GM12872 (cell line): ENCODE data around the gene NRXN3.

Experiments
- TF ChIP-seq, protein P1 (sequence below): IDR thresholded peaks from 3 replicates; pipeline ENCODE4 v1.5.1; 2011; ENCODE audit warnings: low read depth, mild to moderate bottlenecking, low read length, moderate library complexity; ENCODE audit not compliant: insufficient read depth

Gene NRXN3

DNA sequence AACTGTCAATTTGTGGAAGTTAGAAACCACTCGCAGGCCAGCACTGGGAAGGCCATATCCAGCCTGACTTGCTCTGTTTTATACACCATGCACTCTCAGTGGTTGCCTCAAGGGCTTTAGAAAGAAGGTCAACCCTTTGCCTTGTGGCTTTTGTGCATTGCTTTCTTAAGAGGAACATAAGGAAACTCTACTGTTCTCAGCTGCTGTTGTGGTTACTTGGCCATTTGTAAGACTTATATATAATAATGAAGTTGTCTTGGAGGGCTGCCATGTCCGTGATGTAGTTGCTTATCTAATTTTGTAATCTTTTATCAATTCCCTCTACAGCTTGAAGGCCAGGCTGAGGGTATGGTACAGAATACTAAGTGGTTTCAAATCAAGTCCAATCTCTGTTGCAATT is 1403.3 kb downstream of the NRXN3 start:
- TF ChIP-seq, protein P1, sequence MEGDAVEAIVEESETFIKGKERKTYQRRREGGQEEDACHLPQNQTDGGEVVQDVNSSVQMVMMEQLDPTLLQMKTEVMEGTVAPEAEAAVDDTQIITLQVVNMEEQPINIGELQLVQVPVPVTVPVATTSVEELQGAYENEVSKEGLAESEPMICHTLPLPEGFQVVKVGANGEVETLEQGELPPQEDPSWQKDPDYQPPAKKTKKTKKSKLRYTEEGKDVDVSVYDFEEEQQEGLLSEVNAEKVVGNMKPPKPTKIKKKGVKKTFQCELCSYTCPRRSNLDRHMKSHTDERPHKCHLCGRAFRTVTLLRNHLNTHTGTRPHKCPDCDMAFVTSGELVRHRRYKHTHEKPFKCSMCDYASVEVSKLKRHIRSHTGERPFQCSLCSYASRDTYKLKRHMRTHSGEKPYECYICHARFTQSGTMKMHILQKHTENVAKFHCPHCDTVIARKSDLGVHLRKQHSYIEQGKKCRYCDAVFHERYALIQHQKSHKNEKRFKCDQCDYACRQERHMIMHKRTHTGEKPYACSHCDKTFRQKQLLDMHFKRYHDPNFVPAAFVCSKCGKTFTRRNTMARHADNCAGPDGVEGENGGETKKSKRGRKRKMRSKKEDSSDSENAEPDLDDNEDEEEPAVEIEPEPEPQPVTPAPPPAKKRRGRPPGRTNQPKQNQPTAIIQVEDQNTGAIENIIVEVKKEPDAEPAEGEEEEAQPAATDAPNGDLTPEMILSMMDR = no peak

DNA sequence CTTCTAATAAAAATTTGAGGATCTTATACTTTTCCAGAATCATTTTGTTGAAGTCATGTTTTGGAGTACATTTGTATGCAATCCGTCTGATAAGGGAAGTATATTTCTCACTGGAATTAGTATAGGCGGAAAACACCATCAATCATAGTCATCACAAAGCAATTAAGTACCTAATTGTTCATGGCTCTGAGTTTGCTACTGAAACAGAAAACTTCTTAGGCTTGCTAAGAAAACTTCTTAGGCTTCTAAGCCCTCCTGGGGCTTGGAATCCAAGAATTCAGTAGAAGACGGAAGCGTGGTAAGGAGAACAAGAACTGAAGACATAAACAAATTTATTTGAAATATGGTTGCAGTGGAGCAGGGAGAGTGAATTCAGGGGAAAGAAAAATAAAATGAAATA is 1404.9 kb downstream of the NRXN3 start:
- TF ChIP-seq, protein P1 = no peak

DNA sequence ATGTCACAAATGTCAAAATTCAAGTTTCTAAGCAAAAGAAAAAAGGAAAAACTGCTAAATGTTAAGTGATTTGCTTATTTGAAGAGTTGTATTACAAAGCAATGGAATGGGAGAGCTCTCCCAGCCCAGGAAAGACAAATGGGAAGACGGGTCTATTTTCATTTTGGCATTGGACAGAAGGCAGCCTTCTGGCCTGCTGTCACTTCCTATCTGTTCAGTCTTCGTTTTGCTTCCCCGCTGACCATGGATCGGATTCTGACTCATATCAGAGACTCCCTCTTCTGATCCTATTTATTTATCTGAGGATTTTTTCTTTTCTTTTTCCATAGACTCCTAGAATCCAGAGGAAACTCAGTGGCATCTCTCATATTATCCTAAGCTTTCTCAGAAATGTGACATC is 1406.3 kb downstream of the NRXN3 start:
- TF ChIP-seq, protein P1 = no peak

DNA sequence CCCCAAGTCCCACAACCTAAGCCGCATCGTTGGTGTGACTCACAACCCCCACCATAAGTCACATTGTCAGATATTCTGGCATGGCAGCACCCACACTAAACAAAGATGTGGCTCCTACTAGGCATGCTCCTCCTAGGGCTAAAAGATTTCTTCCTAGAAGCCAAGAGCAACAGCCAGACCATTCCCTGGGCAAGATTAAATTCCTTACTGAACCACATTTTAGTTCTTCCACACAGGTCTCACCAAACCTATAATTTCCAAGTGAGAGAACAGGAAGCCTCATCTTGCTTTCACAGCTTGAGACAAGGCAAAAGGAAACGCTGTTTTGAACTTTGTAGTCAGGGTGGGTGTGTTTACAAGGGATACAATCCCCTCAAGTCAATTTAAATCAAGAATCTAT is 1408.3 kb downstream of the NRXN3 start:
- TF ChIP-seq, protein P1 = no peak

DNA sequence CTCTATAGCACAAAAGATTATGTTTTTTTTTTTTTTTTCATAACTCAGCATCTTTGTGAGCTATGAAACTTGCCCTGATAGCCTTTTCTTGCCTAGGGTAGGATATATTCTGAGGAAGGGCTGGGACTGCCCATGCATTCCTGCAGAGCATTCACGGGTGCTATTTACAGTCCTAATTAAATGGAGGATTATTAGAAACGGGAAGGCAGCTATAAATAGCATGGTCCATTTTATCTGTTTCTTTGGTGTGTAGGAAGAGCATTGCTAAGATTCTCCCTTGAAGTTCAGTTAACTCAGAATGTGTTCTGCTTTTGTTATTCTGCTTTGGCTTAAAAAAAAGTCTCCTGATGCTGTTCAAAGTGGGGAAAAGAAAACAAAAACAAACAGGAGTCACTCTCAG is 1410.2 kb downstream of the NRXN3 start:
- TF ChIP-seq, protein P1 = no peak

DNA sequence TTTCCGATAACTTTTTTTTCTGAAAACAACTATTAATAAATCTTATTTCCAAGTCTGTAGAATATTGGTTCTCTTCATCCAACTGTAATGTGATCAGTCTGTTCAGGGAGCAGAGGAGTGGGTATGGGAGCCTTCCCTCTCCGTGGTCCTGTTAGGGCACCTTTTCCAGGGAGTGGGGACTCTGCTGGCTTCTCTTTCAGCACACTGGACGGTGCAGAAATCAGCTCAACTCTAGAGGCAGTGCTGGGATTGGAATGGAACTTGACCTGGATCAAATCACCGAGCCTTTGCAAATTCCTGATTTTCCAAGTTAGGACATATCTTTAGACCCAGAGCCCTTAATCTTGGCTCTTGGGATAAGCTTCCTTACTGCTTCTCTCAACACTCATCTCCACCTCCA is 1410.7 kb downstream of the NRXN3 start:
- TF ChIP-seq, protein P1 = no peak

DNA sequence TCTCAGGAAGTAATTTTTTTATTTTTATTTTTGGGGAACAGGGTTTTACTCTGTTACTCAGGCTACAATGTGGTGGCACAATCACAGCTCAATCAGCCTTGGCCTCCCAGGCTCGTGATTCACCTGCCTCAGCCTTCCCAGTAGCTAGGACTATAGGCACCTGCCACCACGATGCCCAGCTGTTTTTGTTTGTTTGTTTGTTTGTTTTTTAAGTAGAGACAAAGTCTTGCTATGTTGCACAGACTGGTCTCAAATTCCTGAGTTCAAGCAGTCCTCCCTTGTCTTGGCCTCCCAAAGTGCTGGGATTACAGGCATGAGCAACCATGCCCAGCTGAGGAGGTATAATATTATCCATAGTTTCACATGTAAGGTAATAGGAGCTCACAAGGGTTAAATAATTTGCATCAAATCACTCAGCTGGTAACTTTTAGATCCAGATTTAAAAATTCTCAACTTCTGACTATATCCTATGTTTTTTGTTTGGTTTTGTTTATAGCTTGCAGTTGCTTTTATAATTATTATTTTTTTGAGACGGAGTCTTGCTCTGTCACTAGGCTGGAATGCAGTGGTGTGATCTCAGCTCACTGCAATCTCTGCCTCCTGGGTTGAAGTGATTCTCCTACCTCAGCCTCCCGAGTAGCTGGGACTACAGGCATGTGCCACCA is 1411.9 kb downstream of the NRXN3 start:
- TF ChIP-seq, protein P1 = no peak
